ENCODE results near the gene GDI2.
"Not testable (repeated sequence)": the region's sequence is repeated elsewhere in the genome, so short reads cannot be mapped to it uniquely, and the experiment has no call there.

The GDI2 gene

DNA sequence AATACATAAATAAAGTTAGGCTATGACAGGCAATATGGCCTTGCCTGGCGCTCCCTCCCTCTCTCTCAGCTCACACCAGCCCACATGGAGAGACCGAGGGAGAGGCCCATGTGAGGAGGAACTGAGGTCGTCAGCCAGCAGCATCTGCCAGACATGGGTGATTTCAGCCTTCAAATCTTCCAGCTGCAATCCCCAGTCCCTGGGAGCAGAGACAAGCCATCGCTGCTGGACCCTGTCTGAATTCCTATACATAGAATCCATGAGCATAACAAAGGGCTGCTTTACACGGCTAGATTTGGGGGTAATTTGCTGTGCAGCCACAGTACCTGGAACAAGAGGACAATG lies 40.9 kb upstream of the GDI2 start:
- Histone ChIP-seq H3K27ac (no peak overlapping the region), H3K4me3 (no peak overlapping the region)
- no peak for DNase-seq (ENCODE audit: low spot score)
- TF ChIP-seq, protein P1, sequence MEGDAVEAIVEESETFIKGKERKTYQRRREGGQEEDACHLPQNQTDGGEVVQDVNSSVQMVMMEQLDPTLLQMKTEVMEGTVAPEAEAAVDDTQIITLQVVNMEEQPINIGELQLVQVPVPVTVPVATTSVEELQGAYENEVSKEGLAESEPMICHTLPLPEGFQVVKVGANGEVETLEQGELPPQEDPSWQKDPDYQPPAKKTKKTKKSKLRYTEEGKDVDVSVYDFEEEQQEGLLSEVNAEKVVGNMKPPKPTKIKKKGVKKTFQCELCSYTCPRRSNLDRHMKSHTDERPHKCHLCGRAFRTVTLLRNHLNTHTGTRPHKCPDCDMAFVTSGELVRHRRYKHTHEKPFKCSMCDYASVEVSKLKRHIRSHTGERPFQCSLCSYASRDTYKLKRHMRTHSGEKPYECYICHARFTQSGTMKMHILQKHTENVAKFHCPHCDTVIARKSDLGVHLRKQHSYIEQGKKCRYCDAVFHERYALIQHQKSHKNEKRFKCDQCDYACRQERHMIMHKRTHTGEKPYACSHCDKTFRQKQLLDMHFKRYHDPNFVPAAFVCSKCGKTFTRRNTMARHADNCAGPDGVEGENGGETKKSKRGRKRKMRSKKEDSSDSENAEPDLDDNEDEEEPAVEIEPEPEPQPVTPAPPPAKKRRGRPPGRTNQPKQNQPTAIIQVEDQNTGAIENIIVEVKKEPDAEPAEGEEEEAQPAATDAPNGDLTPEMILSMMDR (IDR thresholded peaks at IDR 0.05): no peak

GRCh38 chr10:5846667-5847066 lies 33.4 kb upstream of the GDI2 start:
- DNase-seq (ENCODE audit: low spot score); H3K27ac ChIP-seq; H3K4me3 ChIP-seq: not testable (repeated sequence)

- Histone ChIP-seq H3K27ac (no peak overlapping the region), H3K4me3 (no peak overlapping the region)
- TF ChIP-seq, protein P1 (IDR thresholded peaks at IDR 0.05): no peak
- DNase-seq (ENCODE audit: low spot score): no peak
Measured at GRCh38 chr10:5844345-5845055, 31.3 kb upstream of the GDI2 start.

DNA sequence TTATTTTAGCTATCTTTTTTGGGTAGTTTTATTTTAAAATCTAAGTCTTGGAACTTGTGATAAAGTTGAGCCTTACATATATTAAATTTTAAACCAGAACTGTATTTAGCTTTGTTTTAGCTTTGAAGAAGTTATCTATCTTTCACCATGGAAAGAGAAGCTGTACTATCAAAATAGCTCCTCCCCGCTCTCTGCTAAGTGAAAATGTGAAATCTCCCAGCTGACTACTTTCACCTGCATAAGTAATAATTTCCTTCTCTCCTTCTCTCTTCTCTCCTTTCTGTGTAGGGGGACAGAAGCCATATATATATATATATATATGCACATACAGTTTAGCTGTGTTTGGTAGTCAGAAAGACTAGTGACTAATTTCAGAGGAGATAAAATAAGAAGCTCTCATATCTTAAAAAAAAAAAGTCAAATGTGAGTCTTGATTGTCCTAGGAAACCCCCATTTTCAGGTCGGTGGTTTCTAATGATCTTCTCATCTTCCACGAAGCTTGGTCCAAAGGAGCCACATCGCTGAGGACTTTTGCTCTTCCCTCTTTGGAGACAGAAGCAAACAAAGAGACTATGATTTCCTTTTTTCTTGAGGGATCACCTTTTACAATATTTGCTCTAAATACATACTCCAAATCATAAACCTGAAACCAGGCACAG lies 30.6 kb upstream of the GDI2 start:
- Histone ChIP-seq H3K4me3 (no peak overlapping the region), H3K27ac (no peak overlapping the region)
- TF ChIP-seq, protein P1 (IDR thresholded peaks at IDR 0.05): no peak
- no peak for DNase-seq (ENCODE audit: low spot score)

GRCh38 chr10:5841965-5842364 lies 28.7 kb upstream of the GDI2 start:
- H3K27ac ChIP-seq: no peak overlapping the region
- TF ChIP-seq, protein P1 (IDR thresholded peaks at IDR 0.05): no peak
- DNase-seq (ENCODE audit: low spot score): no peak
- no peak overlapping the region for H3K4me3 ChIP-seq

DNA sequence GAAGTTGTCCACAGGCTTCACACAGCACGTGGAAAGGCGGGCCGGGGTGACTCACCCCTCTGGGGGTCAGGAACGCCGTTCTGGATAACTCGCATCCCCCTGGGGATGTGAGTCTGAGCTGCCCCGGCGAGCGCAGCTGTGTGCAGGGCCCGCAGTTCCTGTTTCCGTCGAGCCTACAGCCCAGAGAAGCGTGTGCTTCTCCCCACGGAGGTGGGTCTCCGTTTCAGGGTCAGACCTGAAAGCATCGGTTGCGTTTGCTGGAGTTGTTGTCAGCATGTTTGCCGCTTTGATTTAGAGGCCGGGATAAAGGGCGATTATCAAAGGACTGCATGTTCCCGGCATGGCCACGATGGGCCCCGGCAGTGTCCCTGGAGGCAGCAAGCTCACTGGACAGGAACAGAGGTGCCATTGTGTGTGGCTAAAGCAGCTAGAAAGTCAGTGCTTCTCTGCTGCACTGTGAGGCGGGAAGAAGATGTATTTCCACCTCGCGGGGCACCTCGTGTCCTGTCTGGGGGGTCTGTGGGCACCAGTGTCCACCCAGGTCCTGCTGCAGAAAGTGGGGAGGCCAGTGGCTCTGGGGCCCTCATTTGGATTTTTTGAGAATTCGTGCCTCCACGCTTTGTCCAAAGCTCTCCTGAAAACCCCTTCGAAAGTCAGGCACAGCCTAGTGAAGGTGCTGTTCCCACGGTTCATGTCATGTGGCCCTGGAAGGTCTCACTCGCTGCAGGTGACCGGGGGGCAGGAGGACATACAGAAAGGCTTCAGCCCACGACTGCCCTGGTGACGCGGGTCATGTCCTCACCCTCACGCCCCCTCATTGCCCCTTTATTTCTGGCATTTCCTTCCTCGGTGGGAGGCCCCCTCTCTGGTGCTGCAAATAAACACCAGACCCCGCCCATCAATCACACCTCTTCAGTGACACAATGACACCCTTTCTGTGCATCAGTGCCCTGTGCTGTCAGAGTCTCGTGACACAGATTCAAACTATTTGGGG lies 27.4 kb upstream of the GDI2 start:
- Histone ChIP-seq H3K27ac (no peak overlapping the region), H3K4me3 (no peak overlapping the region)
- TF ChIP-seq, protein P1 (IDR thresholded peaks at IDR 0.05): no peak
- no peak for DNase-seq (ENCODE audit: low spot score)

DNA sequence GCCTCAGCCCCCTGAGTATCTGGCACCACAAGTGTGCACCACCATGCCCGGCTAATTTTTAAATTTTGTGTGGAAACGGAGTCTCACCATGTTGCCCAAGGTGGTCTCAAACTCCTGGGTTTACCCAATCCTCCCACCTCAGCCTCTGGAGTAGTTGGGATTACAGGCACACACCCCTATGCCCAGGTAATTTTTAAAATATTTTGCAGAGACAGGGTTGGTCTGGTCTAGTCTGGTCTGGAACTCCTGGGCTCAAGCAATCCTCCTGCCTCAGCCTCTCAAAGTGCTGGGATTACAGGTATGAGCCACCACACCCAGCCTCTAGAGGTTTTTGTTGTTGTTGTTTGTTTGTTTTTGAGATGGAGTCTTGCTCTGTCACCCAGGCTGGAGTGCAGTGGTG lies 22.9 kb upstream of the GDI2 start:
- not testable (repeated sequence) for H3K4me3 ChIP-seq; H3K27ac ChIP-seq; DNase-seq (ENCODE audit: low spot score)
